GM12892 (cell line): Measurements from ENCODE around the gene SUDS3.

Source experiments
- POLR2A ChIP-seq: IDR thresholded peaks from 2 replicates; pipeline ENCODE4 v1.6.1; 2011; ENCODE audit warnings: low read depth, low read length, control low read depth
- POLR2AphosphoS5 ChIP-seq: IDR thresholded peaks from 2 replicates; pipeline ENCODE4 v1.6.1; 2011; ENCODE audit warnings: low read depth, low read length, control low read depth
- TAF1 ChIP-seq: IDR thresholded peaks from 2 replicates; pipeline ENCODE4 v1.6.1; 2011; ENCODE audit warnings: low read depth, mild to moderate bottlenecking, control low read depth, low read length, borderline replicate concordance

DNA sequence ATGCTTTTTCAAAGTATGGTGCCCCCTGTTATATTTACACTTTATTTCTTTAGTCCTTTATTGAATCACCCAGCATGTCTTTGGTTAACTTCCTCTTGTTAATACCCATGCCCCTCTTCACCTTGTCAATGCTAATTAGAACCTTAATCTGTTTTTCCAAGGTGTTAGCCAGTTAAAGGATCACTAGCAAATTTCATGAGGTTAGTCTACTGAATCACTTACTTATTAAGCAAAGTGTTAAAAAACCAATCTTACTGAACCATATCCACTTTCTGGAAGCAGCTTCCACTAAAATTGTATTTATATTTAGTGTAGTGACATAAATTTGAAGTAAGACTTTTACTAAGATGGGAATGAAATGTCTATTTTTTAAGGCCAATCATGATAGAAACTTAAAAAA is 31.5 kb upstream of the SUDS3 start:
- TF ChIP-seq POLR2A (no peak), POLR2AphosphoS5 (no peak), TAF1 (no peak)
